Glomerular endothelial cell (primary cell): Measurements from ENCODE around the gene SNRPD3. TPM values are rescaled to one million over a fixed set of nuclear protein-coding genes. Genes with fewer than 3 reads are reported as not detected.
"Not testable (repeated sequence)": the region's sequence is repeated elsewhere in the genome, so short reads cannot be mapped to it uniquely, and the experiment has no call there.

Source experiments
- DNase-seq: peaks from one replicate; pipeline ENCODE4 v3.0.0-alpha.2; 2011; ENCODE audit warnings: low read depth, low spot score; ENCODE audit errors: extremely low read depth
- total RNA-seq: library from RNA; depleted of rRNA; stranded (reverse); fragments of >200 nt; gene quantifications from 2 replicates; pipeline ENCODE4 v1.2.3, GENCODE V29; 2015

Gene SNRPD3
- total RNA-seq, 1 donor from 2014 or later = 240 TPM

DNA sequence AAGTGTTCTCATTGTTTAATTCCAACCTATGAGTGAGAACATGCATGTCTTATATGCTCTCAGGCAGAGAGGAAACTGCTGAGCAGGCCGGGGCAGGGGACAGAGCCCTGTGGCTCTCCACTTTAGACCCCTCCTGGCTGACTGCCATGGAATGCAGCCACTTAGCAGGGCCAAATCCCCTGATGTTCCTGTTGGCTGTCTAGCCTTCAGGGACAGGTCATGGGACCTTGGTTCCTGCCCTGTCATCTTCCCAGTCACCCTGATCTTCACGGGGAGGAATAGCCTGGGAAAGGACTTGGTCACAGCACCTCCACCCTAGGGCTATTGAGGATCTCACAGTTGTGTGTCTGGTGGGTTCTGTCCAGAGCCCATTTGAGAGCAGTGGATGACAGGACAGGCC lies 50.5 kb downstream of the SNRPD3 start:
- DNase-seq = not testable (repeated sequence)

DNA sequence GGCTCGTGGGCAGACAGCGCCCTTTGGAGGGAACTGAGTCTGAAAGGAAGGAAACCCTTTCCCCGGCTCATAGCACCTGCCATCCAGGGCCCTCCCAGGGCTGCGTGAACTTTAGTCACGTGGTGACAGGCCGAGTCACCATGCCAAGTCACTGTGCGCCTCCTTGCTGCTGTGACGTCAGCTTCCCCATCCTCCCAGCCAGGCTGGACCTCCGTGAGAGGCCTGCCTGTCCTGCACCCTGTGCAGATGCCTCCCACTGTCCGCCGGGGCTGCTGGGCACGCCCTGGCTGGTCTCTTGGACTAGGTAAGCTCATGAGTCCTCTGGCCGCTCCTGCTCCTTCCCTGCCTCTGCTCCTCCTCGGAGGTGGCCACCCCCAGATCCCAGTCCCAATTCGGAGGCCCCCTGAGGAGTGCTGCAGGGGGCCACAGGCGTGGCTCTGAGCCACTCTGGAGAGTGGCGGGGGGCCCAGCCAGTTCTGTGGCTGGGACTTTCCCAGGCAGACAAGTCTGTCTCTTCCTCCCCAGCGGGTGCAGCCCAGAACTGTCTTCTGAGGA lies 51.7 kb downstream of the SNRPD3 start:
- not testable (repeated sequence) for DNase-seq

DNA sequence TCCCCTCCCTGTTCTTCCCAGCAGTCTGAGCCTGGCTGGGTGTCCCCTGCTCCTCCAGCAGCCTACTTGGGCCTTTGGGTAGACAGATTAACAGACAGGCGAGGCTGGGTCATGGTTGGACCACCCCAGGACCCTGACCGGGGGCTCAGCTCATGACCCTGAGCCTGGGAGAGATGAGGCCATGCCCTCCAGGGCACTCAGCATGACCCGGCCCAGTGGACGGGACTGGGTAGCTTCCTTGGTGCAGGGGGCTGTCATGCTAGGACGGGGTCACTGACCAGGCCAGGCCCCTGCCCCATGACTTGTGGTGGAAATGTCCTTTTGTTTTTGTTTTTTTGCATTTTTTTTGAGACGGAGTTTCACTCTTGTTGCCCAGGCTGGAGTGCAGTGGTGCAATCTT lies 52.5 kb downstream of the SNRPD3 start:
- DNase-seq = not testable (repeated sequence)

DNA sequence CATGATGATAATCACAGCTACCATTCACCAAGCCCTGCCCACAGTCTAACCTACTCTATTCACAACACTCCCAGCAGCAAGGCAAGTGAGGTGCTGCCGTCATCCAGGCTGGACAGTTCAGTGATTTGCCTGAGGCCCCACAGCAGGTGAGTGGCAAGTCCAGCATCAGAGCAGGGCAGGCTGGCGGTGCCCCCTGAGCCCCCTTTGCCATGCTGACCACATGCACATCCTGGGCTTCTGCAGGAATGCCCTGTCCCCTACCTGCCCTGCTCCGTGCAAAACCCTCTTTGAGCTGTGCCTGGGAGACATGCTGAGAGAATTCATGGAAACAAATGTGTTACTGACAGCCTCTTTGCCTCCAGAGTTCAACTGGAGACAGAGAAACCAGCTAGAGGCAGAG lies 54.1 kb downstream of the SNRPD3 start:
- DNase-seq = not testable (repeated sequence)

DNA sequence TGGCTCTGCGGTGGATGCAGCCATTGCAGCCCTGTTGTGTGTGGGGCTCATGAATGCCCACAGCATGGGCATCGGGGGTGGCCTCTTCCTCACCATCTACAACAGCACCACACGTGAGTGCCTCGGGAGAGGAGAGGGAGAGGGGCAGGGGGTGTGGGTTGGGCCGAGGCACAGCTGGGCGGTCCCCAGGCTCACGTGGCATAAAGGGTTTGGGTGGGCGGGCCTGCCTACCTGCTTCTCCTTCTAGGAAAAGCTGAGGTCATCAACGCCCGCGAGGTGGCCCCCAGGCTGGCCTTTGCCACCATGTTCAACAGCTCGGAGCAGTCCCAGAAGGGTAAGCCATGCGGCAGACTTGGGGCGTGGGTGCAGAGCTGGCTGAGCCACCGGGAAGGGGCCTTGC lies 59.0 kb downstream of the SNRPD3 start:
- DNase-seq = not testable (repeated sequence)

DNA sequence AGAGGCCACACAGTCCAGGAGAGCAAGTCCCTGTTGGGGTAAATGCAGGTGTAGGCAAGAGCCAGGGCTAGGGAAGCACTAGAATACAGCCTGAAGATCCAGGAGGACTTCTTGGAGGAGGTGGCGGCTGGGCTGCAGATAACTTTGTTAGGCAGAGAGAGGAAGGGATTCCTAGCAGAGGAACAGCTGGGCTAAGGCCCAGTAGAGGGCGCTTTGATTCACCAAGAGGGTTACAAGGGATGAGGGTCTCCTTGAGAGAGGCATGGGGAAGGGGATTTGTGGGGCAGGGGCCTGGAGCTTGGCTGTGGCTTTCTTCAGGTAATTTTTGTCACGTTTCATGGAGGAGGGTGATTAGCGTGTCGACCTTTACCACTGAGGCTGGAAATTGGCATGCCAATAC lies 65.4 kb downstream of the SNRPD3 start:
- DNase-seq = not testable (repeated sequence)

DNA sequence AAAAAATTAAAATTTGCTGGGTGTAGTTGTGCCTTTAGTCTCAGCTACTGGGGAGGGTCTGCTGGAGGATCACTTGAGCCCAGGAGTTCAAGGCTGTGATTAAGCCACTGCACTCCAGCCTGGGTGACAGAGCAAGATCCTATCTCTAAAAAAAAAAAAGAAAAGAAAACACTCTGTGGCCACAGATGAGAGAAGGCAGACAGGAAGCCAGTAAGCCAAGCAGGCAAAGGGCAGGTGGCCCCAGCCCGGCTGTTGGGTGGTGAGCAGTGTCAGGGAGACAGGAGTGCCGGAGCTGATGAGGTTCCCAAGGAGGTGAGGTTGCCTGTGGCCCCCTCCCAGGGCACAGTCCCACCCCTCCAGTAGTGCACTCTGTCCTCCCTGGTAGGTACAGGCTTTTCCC lies 66.8 kb downstream of the SNRPD3 start:
- not testable (repeated sequence) for DNase-seq

Other genes with a start within 250 kb of the SNRPD3 start
- 49.0 and 60.6 TPM in 2 replicates for gene ADORA2A, start 128.4 kb upstream of the SNRPD3 start, total RNA-seq
- gene UPB1, start 60.7 kb upstream of the SNRPD3 start, total RNA-seq = 0.24 and 0.35 TPM in 2 replicates
- gene GUCD1, start 861 bp upstream of the SNRPD3 start, total RNA-seq = 116 and 135 TPM in 2 replicates
- 11.9 and 12.2 TPM in 2 replicates for gene LRRC75B, start 37.1 kb downstream of the SNRPD3 start, total RNA-seq
- 8.2 and 18.7 TPM in 2 replicates for gene GGT1, start 47.2 kb downstream of the SNRPD3 start, total RNA-seq
- gene PIWIL3, start 218.7 kb downstream of the SNRPD3 start, total RNA-seq = 0.15 and 0.18 TPM in 2 replicates